K562 (cell line): ENCODE measurements around the gene CCDC116. TPM values are rescaled to one million over a fixed set of nuclear protein-coding genes. Genes with fewer than 3 reads are reported as not detected.

Source experiments
- BHLHE40 ChIP-seq: IDR thresholded peaks from 2 replicates; pipeline ENCODE4 v1.6.1; 2011; ENCODE audit warnings: low read length, improper control_type of control experiment
- CHD2 ChIP-seq: IDR thresholded peaks from 2 replicates; pipeline ENCODE4 v1.6.1; 2011; ENCODE audit warnings: low read depth, low read length
- HDAC1 ChIP-seq, 2 experiments: fragments of 450-650 bp; IDR thresholded peaks; 2 replicates each; pipeline ENCODE4 v1.6.1; 2016 to 2017; ENCODE audit warnings: inconsistent platforms in 1 of 2, mild to moderate bottlenecking in 1 of 2, moderate library complexity in 1 of 2
- ZKSCAN8 ChIP-seq: fragments of 200-800 bp; sonication (Bioruptor generic); IDR thresholded peaks from 2 replicates; pipeline ENCODE4 v1.6.1; 2016; ENCODE audit warnings: missing genetic modification characterization, missing compliant biosample characterization
- polyA plus RNA-seq, 8 experiments: library from polyadenylated mRNA; depleted of rRNA in 4 of 8; stranded (reverse) in 5 of 8; unstranded in 3 of 8; fragments of >200 nt; fragmentation: Nextera tagmentation in 2 of 8; fragmentation: Illumina TruSeq in 1 of 8; extraction: Ambion mirVana in 2 of 8; extraction: Trizol in 1 of 8; gene quantifications; 2 replicates each; pipeline versions ENCODE4 v1.2.1 to v1.2.3, GENCODE V29; 2011 to 2014; ENCODE audit warnings: inconsistent platforms in 1 of 8, missing spikeins in 1 of 8
- total RNA-seq, 7 experiments: library from RNA; depleted of rRNA in 6 of 7; stranded (reverse); fragments of >200 nt in 6 of 7; fragmentation: Illumina TruSeq in 2 of 7; extraction: Trizol in 2 of 7; gene quantifications; 2 replicates each; pipeline versions ENCODE4 v1.2.1 to v1.2.3, GENCODE V29; 2011 to 2021; ENCODE audit warnings: low replicate concordance in 1 of 7
- TF ChIP-seq, protein P1 (sequence below): sonication (generic); formaldehyde crosslinking; IDR thresholded peaks from 2 replicates; pipeline ENCODE4 v1.8.0; 2023; ENCODE audit warnings: mild to moderate bottlenecking, missing genetic modification reagents
- TF ChIP-seq, protein P2 (sequence below), 2 experiments: fragments of 150-350 bp in 1 of 2; IDR thresholded peaks; 2 replicates each; pipeline ENCODE4 v1.6.1; 2012 to 2016; ENCODE audit warnings: low read depth in 2 of 2, low read length in 2 of 2, mild to moderate bottlenecking in 1 of 2, moderate library complexity in 1 of 2

Gene CCDC116
- total and polyA plus RNA-seq, 9 of the 15 experiments (the other 6 are each of a cell fraction or from before 2014, with no cell fraction given) = 1.6 to 11.3 (median 4.7) TPM

DNA sequence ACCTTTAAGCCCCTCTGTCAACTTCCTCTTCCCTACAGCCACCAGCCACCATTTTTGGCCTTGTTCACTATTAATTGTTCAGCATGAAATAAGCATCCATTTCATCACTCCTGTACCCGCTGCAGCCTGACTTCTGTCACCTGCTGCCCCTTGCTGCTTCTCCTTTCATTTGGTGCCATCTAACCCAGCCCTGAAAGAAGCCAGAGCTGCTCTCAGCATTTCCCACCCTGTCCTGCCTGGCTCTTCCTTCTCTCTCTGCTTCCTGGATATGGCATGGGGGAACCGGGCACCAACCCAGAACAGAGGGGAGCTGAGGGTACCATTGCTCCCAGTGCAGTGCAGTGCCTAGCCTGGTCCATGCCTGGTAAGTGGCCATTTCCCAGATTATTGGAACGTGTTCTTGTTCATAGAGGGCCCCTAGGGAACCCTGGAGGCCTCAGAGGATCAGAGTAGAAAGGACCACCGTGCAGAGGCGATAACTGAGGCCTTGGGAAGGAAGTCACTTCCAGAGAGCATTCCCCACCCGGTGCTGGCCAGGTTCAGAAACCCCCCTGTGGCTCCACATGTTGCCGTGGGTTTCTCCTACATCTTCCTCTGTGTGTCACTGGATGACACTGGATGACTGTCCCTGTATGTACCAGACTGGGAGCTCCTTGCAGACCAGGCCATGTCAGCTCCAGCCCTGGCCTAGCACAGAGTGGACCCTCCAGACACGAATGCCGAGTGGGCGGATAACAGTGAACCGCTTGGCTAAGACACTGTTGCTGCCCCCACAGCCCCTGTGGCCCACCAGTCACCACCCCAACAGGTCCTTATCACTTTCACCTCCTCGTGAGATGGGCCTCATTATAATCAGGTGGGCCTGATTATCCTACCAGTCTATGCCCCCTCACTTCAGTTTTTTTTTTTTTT is 7.4 kb upstream of the CCDC116 start (continued):
- TF ChIP-seq, protein P1, sequence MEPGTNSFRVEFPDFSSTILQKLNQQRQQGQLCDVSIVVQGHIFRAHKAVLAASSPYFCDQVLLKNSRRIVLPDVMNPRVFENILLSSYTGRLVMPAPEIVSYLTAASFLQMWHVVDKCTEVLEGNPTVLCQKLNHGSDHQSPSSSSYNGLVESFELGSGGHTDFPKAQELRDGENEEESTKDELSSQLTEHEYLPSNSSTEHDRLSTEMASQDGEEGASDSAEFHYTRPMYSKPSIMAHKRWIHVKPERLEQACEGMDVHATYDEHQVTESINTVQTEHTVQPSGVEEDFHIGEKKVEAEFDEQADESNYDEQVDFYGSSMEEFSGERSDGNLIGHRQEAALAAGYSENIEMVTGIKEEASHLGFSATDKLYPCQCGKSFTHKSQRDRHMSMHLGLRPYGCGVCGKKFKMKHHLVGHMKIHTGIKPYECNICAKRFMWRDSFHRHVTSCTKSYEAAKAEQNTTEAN (CRISPR knock-in tag) = no peak
- no peak for TF ChIP-seq BHLHE40
- TF ChIP-seq CHD2 = peak; percentile 32
- TF ChIP-seq HDAC1 (IDR thresholded peaks at IDR 0.05) = no peak
- TF ChIP-seq ZKSCAN8 (CRISPR knock-in tag) = no peak
- TF ChIP-seq, protein P2, sequence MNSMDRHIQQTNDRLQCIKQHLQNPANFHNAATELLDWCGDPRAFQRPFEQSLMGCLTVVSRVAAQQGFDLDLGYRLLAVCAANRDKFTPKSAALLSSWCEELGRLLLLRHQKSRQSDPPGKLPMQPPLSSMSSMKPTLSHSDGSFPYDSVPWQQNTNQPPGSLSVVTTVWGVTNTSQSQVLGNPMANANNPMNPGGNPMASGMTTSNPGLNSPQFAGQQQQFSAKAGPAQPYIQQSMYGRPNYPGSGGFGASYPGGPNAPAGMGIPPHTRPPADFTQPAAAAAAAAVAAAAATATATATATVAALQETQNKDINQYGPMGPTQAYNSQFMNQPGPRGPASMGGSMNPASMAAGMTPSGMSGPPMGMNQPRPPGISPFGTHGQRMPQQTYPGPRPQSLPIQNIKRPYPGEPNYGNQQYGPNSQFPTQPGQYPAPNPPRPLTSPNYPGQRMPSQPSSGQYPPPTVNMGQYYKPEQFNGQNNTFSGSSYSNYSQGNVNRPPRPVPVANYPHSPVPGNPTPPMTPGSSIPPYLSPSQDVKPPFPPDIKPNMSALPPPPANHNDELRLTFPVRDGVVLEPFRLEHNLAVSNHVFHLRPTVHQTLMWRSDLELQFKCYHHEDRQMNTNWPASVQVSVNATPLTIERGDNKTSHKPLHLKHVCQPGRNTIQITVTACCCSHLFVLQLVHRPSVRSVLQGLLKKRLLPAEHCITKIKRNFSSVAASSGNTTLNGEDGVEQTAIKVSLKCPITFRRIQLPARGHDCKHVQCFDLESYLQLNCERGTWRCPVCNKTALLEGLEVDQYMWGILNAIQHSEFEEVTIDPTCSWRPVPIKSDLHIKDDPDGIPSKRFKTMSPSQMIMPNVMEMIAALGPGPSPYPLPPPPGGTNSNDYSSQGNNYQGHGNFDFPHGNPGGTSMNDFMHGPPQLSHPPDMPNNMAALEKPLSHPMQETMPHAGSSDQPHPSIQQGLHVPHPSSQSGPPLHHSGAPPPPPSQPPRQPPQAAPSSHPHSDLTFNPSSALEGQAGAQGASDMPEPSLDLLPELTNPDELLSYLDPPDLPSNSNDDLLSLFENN (IDR thresholded peaks at IDR 0.05; ENCODE audit: low read depth in 2 of 2, low read length in 2 of 2) = 0 out of 4 replicates have a peak, but pooled peaks of 1 of the 2 experiments have one; percentile 14
- TF ChIP-seq, all 486 proteins: peak for 14
